IMR-90 (cell line): Measurements from ENCODE around the gene ACTN2. TPM values are rescaled to one million over a fixed set of nuclear protein-coding genes. Genes with fewer than 3 reads are reported as not detected.

Experiments used
- ATAC-seq: fragments of 200-7000 bp; cut with Tn5 transposase; 2 replicates; pipeline ENCODE4 v1.9.1; 2020; ENCODE audit warnings: low read depth, mild to moderate bottlenecking, moderate library complexity
- BruUV-seq: library from RNA; stranded (reverse); fragments of 400-500 nt; replicated peaks from 2 replicates; lab custom pipeline; 2021; lab: Mats Ljungman, UMichigan
- CTCF ChIA-PET: fragments of 300-600 bp; formaldehyde crosslinking; extraction: SDS; loops from one replicate; lab custom pipeline; 2021; ENCODE audit warnings: antibody characterized with exemption; lab: Yijun Ruan, JAX
- POLR2A ChIA-PET: fragments of 300-600 bp; sonication (Branson Sonifier 250); formaldehyde crosslinking; loops from one replicate; lab custom pipeline; 2022; ENCODE audit warnings: antibody characterized with exemption; ENCODE audit not compliant: unreplicated experiment; lab: Charles Lee
- DNase-seq: peaks from one replicate; pipeline ENCODE4 v3.0.0; 2013
- H2AFZ ChIP-seq: replicated peaks from 2 replicates; pipeline ENCODE3; 2013; ENCODE audit warnings: low read length, mild to moderate bottlenecking; ENCODE audit not compliant: poor library complexity
- H2AK5ac ChIP-seq: 2 replicates; pipeline ENCODE4 v1.6.1; 2013; ENCODE audit warnings: low read depth, low read length, inconsistent platforms
- H2AK9ac ChIP-seq: replicated peaks from 2 replicates; pipeline ENCODE3; 2013; ENCODE audit warnings: mild to moderate bottlenecking, low read depth, low read length, moderate library complexity; ENCODE audit not compliant: poor library complexity
- H2BK120ac ChIP-seq: 2 replicates; pipeline ENCODE4 v1.6.1; 2013; ENCODE audit warnings: low read depth, low read length, inconsistent platforms
- H2BK15ac ChIP-seq: 3 replicates; pipeline ENCODE4 v1.6.1; 2013; ENCODE audit warnings: low read depth, low read length, inconsistent platforms
- H2BK20ac ChIP-seq: 2 replicates; pipeline ENCODE4 v1.6.1; 2013; ENCODE audit warnings: low read depth, mild to moderate bottlenecking, inconsistent platforms, low read length, moderate library complexity
- H2BK5ac ChIP-seq: 2 replicates; pipeline ENCODE4 v1.6.1; 2013; ENCODE audit warnings: mild to moderate bottlenecking, low read depth, low read length, inconsistent platforms; ENCODE audit not compliant: poor library complexity, severe bottlenecking
- H3K14ac ChIP-seq: replicated peaks from 2 replicates; pipeline ENCODE4 v1.6.1; 2013; ENCODE audit warnings: low read depth, low read length, inconsistent platforms
- H3K18ac ChIP-seq: 2 replicates; pipeline ENCODE4 v1.6.1; 2013; ENCODE audit warnings: low read depth, low read length, control low read depth
- H3K23ac ChIP-seq: 2 replicates; pipeline ENCODE4 v1.6.1; 2013; ENCODE audit warnings: low read depth, low read length, inconsistent platforms
- H3K27ac ChIP-seq: 2 replicates; pipeline ENCODE4 v1.5.1; 2013; ENCODE audit warnings: mild to moderate bottlenecking, control low read depth, low read length; ENCODE audit not compliant: insufficient read depth
- H3K27me3 ChIP-seq: 2 replicates; pipeline ENCODE4 v1.6.1; 2013; ENCODE audit warnings: low read length; ENCODE audit not compliant: control insufficient read depth, insufficient read depth
- H3K36me3 ChIP-seq: 2 replicates; pipeline ENCODE4 v1.6.1; 2013; ENCODE audit warnings: low read length, mixed read lengths; ENCODE audit not compliant: control insufficient read depth, insufficient read depth
- H3K4ac ChIP-seq: 2 replicates; pipeline ENCODE4 v1.6.1; 2013; ENCODE audit warnings: low read depth, low read length, inconsistent platforms
- H3K4me1 ChIP-seq: 2 replicates; pipeline ENCODE4 v1.6.1; 2013; ENCODE audit warnings: low read length, mixed read lengths; ENCODE audit not compliant: control insufficient read depth, insufficient read depth
- H3K4me2 ChIP-seq: 2 replicates; pipeline ENCODE4 v1.6.1; 2013; ENCODE audit warnings: low read depth, mild to moderate bottlenecking, control low read depth, low read length, moderate library complexity
- H3K4me3 ChIP-seq: 2 replicates; pipeline ENCODE4 v1.5.1; 2013; ENCODE audit warnings: low read depth, mild to moderate bottlenecking, control low read depth, low read length, moderate library complexity; ENCODE audit not compliant: insufficient read depth
- H3K56ac ChIP-seq: 2 replicates; pipeline ENCODE4 v1.6.1; 2013; ENCODE audit warnings: low read length, inconsistent platforms; ENCODE audit not compliant: insufficient read depth; ENCODE audit errors: extremely low read depth
- H3K79me1 ChIP-seq, 2 experiments: 2 replicates each; pipeline ENCODE4 v1.6.1; 2013; ENCODE audit warnings: low read length in 2 of 2, inconsistent platforms in 1 of 2, low read depth in 1 of 2
- H3K9ac ChIP-seq: 2 replicates; pipeline ENCODE4 v1.6.1; 2013; ENCODE audit warnings: low read depth, low read length, control low read depth
- H3K9me1 ChIP-seq: 2 replicates; pipeline ENCODE4 v1.6.1; 2013; ENCODE audit warnings: low read length, inconsistent platforms; ENCODE audit not compliant: insufficient read depth
- H3K9me3 ChIP-seq: 2 replicates; pipeline ENCODE4 v1.6.1; 2013; ENCODE audit warnings: low read length; ENCODE audit not compliant: control insufficient read depth, insufficient read depth
- H4K20me1 ChIP-seq: 2 replicates; pipeline ENCODE4 v1.6.1; 2013; ENCODE audit warnings: low read length, inconsistent platforms; ENCODE audit not compliant: insufficient read depth
- H4K5ac ChIP-seq: 2 replicates; pipeline ENCODE4 v1.6.1; 2013; ENCODE audit warnings: mild to moderate bottlenecking, low read depth, low read length, control low read depth
- H4K8ac ChIP-seq, 2 experiments: 2 replicates each; pipeline ENCODE4 v1.6.1; 2013; ENCODE audit warnings: low read depth in 2 of 2, low read length in 2 of 2, control low read depth in 1 of 2, inconsistent platforms in 1 of 2
- H4K91ac ChIP-seq: 2 replicates; pipeline ENCODE4 v1.6.1; 2013; ENCODE audit warnings: low read depth, low read length, inconsistent platforms; ENCODE audit not compliant: insufficient read depth
- BHLHE40 ChIP-seq: fragments of 150-350 bp; IDR thresholded peaks from 2 replicates; pipeline ENCODE4 v1.6.1; 2016; ENCODE audit warnings: mild to moderate bottlenecking, low read depth, low read length
- CHD1 ChIP-seq: IDR thresholded peaks from 2 replicates; pipeline ENCODE4 v1.6.1; 2012; ENCODE audit warnings: low read depth, low read length, improper control_type of control experiment
- CTCF ChIP-seq: conservative IDR thresholded peaks from 2 replicates; pipeline ENCODE4 v1.5.1; 2012; ENCODE audit warnings: mild to moderate bottlenecking, low read depth, low read length, improper control_type of control experiment
- MAFK ChIP-seq: IDR thresholded peaks from 2 replicates; pipeline ENCODE4 v1.6.1; 2012; ENCODE audit warnings: low read depth, low read length, improper control_type of control experiment
- MAZ ChIP-seq: IDR thresholded peaks from 2 replicates; pipeline ENCODE4 v1.6.1; 2012; ENCODE audit warnings: low read depth, mild to moderate bottlenecking, low read length, improper control_type of control experiment, moderate library complexity, borderline replicate concordance
- MXI1 ChIP-seq: IDR thresholded peaks from 2 replicates; pipeline ENCODE4 v1.6.1; 2012; ENCODE audit warnings: low read depth, mild to moderate bottlenecking, low read length, moderate library complexity, borderline replicate concordance
- RCOR1 ChIP-seq: IDR thresholded peaks from 2 replicates; pipeline ENCODE4 v1.6.1; 2012; ENCODE audit warnings: mild to moderate bottlenecking, low read length, improper control_type of control experiment; ENCODE audit not compliant: insufficient replicate concordance
- USF2 ChIP-seq: fragments of 150-350 bp; IDR thresholded peaks from 2 replicates; pipeline ENCODE4 v1.6.1; 2017; ENCODE audit warnings: mild to moderate bottlenecking, antibody characterized with exemption, low read length, low read depth
- WGBS, 2 experiments: methylation state at CpG; one replicate each; pipeline versions ENCODE4 v1.1.5 to v1.1.7; 2013; ENCODE audit warnings: missing lambda C conversion rate in 2 of 2; ENCODE audit not compliant: insufficient read length in 1 of 2; ENCODE audit errors: extremely low coverage in 2 of 2; 5-methylcytosine and 5-hydroxymethylcytosine counted together
- dilution Hi-C: fragments of 300-500 bp; cut with HindIII; formaldehyde crosslinking; loops from one replicate; pipeline ENCODE4 v1.14.3; 2018; ENCODE audit warnings: low sequenced_read_pairs; ENCODE audit not compliant: unreplicated experiment
- in situ Hi-C: fragments of 300-500 bp; cut with MboI; formaldehyde crosslinking; loops from 3 replicates; pipeline ENCODE4 v1.14.3; 2019; ENCODE audit warnings: low sequenced_read_pairs, inconsistent platforms, mixed read lengths
- intact Hi-C: fragments of 100-400 bp; cut with micrococcal nuclease; formaldehyde crosslinking; loops from 2 replicates; pipeline ENCODE4 v1.10.0; 2022
- polyA plus RNA-seq, 3 experiments: library from polyadenylated mRNA; depleted of rRNA; stranded (reverse); fragments of >200 nt; gene quantifications; 2 replicates each; pipeline ENCODE4 v1.2.3, GENCODE V29; 2012; ENCODE audit warnings: low replicate concordance in 1 of 3
- total RNA-seq: library from RNA; depleted of rRNA; stranded (reverse); fragments of >200 nt; gene quantifications from 2 replicates; pipeline ENCODE4 v1.2.3, GENCODE V29; 2012

Gene ACTN2
- total and polyA plus RNA-seq, 2 of the 4 experiments (the other 2 are of a cell fraction), result under 0.01 TPM; not detected in 1

GRCh38 chr1:236774926-236775325, 88.6 kb downstream of the ACTN2 start:
- dilution Hi-C loops, result no loop called here
- Histone ChIP-seq H3K4ac (no peak overlapping the region), H2BK15ac (no peak overlapping the region), H3K14ac (no peak overlapping the region), H3K36me3 (no peaks in the 10 kb centered on the region), H4K5ac (no peak overlapping the region), H3K4me2 (no peak overlapping the region), H3K9me3 (no peaks in the 10 kb centered on the region), H2AK5ac (no peak overlapping the region), H3K9me1 (no peaks in the 10 kb centered on the region), H3K27me3 (peaks cover 2% of the 10 kb centered on the region; the same call in 1 of the 2 replicates), H3K27ac (no peak overlapping the region), H4K20me1 (no peaks in the 10 kb centered on the region), H3K18ac (no peak overlapping the region), H3K56ac (no peak overlapping the region), H2AFZ (no peak overlapping the region), H2BK20ac (no peak overlapping the region), H2BK120ac (no peak overlapping the region), H3K4me3 (no peak overlapping the region), H3K23ac (no peak overlapping the region), H3K4me1 (no peaks in the 10 kb centered on the region), H2AK9ac (no peak overlapping the region), H2BK5ac (no peak overlapping the region), H3K79me1 (no peaks in the 10 kb centered on the region), H4K8ac (no peak overlapping the region), H3K9ac (no peak overlapping the region), H4K91ac (no peak overlapping the region)
- peak; percentile 70 for ATAC-seq
- peak; percentile 15 for DNase-seq
- TF ChIP-seq CTCF, result 0 out of 2 replicates have a peak, but pooled peaks have one; percentile 7
- no peak for TF ChIP-seq MAFK
- no peak for TF ChIP-seq CHD1
- TF ChIP-seq MAZ, result no peak
- no peak for TF ChIP-seq RCOR1
- no peak for TF ChIP-seq MXI1
- no peak for TF ChIP-seq BHLHE40
- TF ChIP-seq USF2, result no peak
- BruUV-seq, result no TSS peak
- ChIA-PET CTCF (no interaction called here), POLR2A (no interaction called here)
- in situ Hi-C loops, result loop anchor here (25.0 kb wide), 1 partner anchor 612 kb away; no protein-coding TSS in a partner anchor
- WGBS, 2 experiments, result 20% methylated on average over 1 of the region's 3 CpGs; no CpG with 5 or more reads in 1 of the 2 experiments
- intact Hi-C loops, result no loop called here
